Left ventricle myocardium inferior (tissue), 1 donor: ENCODE data around the gene ZNF275. TPM values are rescaled to one million over a fixed set of nuclear protein-coding genes. Genes with fewer than 3 reads are reported as not detected.
"Not testable (repeated sequence)": the region's sequence is repeated elsewhere in the genome, so short reads cannot be mapped to it uniquely, and the experiment has no call there.

Source experiments
- DNase-seq: peaks from one replicate; pipeline ENCODE4 v3.0.0-alpha.2; 2020
- H3K27ac ChIP-seq: fragments of 200-600 bp; replicated peaks from 2 replicates; pipeline ENCODE4 v1.8.0; 2021
- H3K27me3 ChIP-seq: fragments of 200-600 bp; 2 replicates; pipeline ENCODE4 v1.8.0; 2021; ENCODE audit warnings: low read depth
- H3K36me3 ChIP-seq: fragments of 200-600 bp; 2 replicates; pipeline ENCODE4 v1.8.0; 2021
- H3K4me1 ChIP-seq: fragments of 200-600 bp; 2 replicates; pipeline ENCODE4 v1.8.0; 2021
- H3K4me3 ChIP-seq: fragments of 200-600 bp; 2 replicates; pipeline ENCODE4 v1.8.0; 2021; ENCODE audit warnings: mild to moderate bottlenecking, moderate library complexity
- H3K9me3 ChIP-seq: fragments of 200-600 bp; replicated peaks from 2 replicates; pipeline ENCODE4 v1.8.0; 2021
- intact Hi-C: fragments of 100-400 bp; cut with micrococcal nuclease; formaldehyde crosslinking; loops from one replicate; pipeline ENCODE4 v1.11.0; 2022
- total RNA-seq: library from RNA; stranded (reverse); fragmentation: NEBNext Ultra II Directional; extraction: Animal tissue kit (Norgen Biotek cat#: 25700); gene quantifications from one replicate; pipeline ENCODE4 v1.2.1, GENCODE V29; 2021
- TF ChIP-seq, protein P1 (sequence below): fragments of 200-600 bp; IDR thresholded peaks from 2 replicates; pipeline ENCODE4 v1.8.0; 2021; ENCODE audit warnings: antibody characterized with exemption, mild to moderate bottlenecking, borderline replicate concordance
- donor health status: DM: no; HTN: yes; CAD: no; lungs with severe emphysema.

Gene ZNF275
- total RNA-seq, 1 donor from 2014 or later, result 6.4 TPM

DNA sequence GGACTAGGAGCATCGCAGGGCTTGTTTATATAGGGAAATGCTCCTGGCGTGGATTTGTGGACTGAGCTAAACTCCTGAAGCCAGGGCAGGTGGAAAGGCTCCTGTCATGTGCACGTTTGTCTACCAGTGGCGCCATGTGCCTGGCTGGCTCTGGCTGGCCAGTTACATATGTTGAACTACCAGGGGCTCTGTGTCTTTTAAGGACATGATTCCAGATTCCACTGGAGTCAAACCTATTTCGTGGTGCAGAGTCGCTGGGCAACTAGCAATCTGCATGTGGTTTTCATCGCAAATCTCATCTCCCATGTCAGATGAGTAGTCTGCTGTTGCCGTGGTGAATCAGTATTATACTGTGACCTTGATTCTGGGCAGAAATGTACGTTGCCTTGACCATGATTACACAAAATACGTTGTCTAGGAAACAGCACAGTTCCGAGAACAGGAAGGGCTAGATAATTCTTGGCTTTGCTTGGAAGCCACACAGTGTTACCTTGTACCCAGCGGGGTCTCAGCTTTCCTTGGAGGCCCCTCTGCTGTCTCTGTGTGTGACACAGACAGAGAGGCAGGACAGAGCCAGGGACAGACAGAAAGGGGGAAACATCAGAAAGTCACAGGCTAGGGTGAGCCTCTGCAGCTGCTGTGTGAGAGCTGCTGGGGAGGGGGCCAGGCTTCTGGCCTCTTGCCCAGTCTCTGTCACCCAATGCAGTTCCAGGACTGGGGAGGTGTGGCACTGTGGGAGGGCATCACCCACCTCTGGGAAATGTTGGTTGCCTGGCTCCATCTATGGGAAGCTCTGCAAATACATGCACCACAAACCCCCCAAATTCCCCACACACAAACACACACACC lies 48.0 kb downstream of the ZNF275 start:
- peaks cover 3% of the 10 kb centered on the region for H3K4me1 ChIP-seq
- no peak overlapping the region for H3K4me3 ChIP-seq
- peak overlapping the region; percentile 12 for H3K27ac ChIP-seq
- H3K36me3 ChIP-seq, result no peaks in the 10 kb centered on the region
- H3K27me3 ChIP-seq, result no peaks in the 10 kb centered on the region
- DNase-seq, result no peak
- intact Hi-C loops, result no loop called here
- TF ChIP-seq, protein P1, sequence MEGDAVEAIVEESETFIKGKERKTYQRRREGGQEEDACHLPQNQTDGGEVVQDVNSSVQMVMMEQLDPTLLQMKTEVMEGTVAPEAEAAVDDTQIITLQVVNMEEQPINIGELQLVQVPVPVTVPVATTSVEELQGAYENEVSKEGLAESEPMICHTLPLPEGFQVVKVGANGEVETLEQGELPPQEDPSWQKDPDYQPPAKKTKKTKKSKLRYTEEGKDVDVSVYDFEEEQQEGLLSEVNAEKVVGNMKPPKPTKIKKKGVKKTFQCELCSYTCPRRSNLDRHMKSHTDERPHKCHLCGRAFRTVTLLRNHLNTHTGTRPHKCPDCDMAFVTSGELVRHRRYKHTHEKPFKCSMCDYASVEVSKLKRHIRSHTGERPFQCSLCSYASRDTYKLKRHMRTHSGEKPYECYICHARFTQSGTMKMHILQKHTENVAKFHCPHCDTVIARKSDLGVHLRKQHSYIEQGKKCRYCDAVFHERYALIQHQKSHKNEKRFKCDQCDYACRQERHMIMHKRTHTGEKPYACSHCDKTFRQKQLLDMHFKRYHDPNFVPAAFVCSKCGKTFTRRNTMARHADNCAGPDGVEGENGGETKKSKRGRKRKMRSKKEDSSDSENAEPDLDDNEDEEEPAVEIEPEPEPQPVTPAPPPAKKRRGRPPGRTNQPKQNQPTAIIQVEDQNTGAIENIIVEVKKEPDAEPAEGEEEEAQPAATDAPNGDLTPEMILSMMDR, result no peak
- H3K9me3 ChIP-seq, result no peaks in the 10 kb centered on the region

DNA sequence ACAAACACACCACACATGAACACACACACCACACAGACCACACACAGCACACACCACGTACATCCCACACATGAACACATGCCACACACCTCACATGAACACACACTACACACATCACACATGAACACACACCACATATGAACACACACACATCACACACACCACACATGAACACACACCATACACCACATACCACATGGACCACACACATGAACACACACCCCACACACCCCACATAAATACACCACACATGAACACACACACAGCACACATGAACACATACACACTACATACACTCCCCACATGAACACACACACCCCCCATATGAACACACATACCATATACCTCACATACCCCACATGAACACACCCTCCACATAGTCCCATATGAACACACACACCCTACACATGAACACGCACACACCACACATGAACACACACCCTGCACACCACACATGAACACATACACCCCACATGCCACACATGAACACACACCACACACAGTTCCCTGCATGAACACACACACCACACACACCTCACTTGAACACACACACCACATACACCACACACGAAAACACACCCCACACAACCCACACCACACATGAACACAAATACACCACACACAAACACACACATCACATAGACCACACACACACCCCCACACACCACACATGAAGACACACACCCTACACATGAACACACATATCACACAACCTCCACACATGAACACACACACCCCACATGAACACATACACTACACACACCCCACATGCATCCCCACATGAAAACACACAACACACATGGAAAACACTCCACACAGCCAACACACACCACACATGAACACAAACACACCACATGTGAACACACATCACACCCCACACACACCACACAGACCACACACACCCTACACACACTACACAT lies 48.9 kb downstream of the ZNF275 start:
- Histone ChIP-seq H3K4me1 (peaks cover 3% of the 10 kb centered on the region), H3K9me3 (no peaks in the 10 kb centered on the region), H3K27ac (no peak overlapping the region), H3K36me3 (no peaks in the 10 kb centered on the region), H3K27me3 (no peaks in the 10 kb centered on the region), H3K4me3 (no peak overlapping the region)
- TF ChIP-seq, protein P1, result no peak
- intact Hi-C loops, result no loop called here
- no peak for DNase-seq

DNA sequence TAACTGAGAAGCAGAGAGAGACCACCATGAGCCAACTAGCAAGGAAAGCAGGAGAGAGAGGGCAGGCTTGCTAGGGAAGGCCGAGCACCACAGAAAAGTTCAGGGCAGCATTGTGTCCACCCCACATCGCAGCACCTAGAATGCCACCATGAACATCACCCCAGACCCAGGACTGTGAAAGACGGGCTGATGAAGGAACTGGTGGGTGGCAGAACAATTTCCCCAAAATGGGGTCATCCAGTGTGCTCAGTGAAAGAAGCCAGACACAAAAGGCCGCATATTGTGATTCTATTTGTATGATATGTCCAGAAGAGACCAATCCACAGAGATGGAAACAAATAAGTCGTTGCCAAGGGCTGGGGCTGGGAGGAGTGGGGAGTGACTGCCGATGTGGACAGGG lies 50.4 kb downstream of the ZNF275 start:
- Histone ChIP-seq H3K9me3 (no peaks in the 10 kb centered on the region), H3K4me3 (no peak overlapping the region), H3K27me3 (no peaks in the 10 kb centered on the region), H3K27ac (no peak overlapping the region), H3K36me3 (no peaks in the 10 kb centered on the region), H3K4me1 (peaks cover 3% of the 10 kb centered on the region)
- TF ChIP-seq, protein P1, result no peak
- no peak for DNase-seq
- intact Hi-C loops, result no loop called here

DNA sequence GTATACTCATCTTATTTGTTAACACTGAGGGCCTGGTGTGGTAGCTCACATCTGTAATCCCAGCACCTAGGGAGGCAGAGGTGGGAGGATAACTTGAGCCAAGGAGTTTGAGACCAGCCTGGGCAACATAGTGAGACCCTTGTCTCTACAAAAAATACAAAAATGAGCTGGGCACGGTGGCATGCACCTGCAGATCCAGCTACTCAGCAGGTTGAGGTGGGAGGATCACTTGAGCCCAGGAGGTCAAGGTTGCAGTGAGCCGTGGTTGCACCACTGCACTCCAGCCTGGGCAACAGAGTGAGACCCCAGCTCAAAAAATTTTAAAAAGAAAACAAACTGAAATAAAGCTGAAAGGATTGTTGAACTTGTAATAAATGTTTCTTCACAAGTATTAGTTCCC lies 51.0 kb downstream of the ZNF275 start:
- H3K27ac ChIP-seq, H3K9me3 ChIP-seq, H3K4me1 ChIP-seq, DNase-seq, H3K27me3 ChIP-seq, H3K4me3 ChIP-seq, H3K36me3 ChIP-seq, intact Hi-C loops: not testable (repeated sequence)

- no peak overlapping the region for H3K4me3 ChIP-seq
- H3K27ac ChIP-seq, result no peak overlapping the region
- H3K36me3 ChIP-seq, result no peaks in the 10 kb centered on the region
- intact Hi-C loops, result no loop called here
- H3K9me3 ChIP-seq, result no peaks in the 10 kb centered on the region
- TF ChIP-seq, protein P1, result no peak
- H3K27me3 ChIP-seq, result no peaks in the 10 kb centered on the region
- peaks cover 3% of the 10 kb centered on the region for H3K4me1 ChIP-seq
- DNase-seq, result no peak
Measured at GRCh38 chrX:153386097-153386496, 52.1 kb downstream of the ZNF275 start.
